A673 (cell line): Measurements from ENCODE around the gene EPB41L4B.

ENCODE experiments used
- EZH2 ChIP-seq: fragments of 200-600 bp; sonication (generic); IDR thresholded peaks from 2 replicates; pipeline ENCODE4 v1.6.1; 2017; ENCODE audit warnings: borderline replicate concordance, low read depth, mild to moderate bottlenecking, mixed read lengths, antibody characterized with exemption, low read length; ENCODE audit not compliant: poor library complexity, severe bottlenecking
- TF ChIP-seq, protein P1 (sequence below): fragments of 300-800, 200-600 bp; sonication (generic); conservative IDR thresholded peaks from 2 replicates; pipeline ENCODE4 v1.5.1; 2017; ENCODE audit warnings: low read depth, mild to moderate bottlenecking, antibody characterized with exemption, low read length, moderate library complexity, mixed read lengths

DNA sequence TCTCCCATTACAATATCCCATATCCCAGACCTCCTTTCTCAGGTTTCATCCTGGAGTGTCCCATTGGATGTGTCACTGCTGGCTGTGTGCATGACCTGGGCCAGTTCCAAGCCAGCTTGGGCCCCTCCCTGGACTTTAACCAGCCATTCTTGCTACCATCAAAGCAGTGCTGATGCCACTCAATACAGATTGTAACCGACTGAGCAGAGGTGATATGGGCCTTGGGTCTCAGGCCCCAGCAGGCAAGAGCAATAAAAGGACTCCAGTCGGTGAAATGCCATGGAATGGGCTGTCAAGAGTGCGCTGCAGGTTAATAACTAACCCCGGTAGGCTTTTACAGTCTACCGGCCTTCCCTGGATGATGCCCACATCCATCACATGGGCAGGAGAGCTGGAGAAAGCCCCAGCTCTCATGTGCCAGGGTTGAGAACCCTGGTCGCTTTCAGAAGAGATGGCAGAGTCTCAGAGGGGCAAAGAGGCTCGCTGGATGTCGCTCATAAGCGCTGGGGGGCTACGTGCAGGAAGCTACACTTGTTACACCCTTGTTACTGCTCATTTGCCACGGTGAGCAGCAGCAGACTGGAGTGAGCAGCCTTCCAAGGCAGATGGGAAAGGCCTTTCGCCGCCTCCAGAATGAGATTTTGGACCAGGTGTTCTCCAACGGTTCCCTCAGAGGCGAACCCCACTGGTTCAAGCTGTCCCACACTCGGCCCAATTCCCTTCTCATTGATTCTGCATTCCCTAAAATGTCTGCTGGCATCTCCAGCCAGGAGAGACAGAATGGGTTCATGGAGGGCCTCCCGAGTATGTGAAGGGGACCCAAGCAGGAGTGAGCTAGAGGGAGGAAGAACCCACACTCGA lies 13.2 kb downstream of the EPB41L4B start:
- TF ChIP-seq, protein P1, sequence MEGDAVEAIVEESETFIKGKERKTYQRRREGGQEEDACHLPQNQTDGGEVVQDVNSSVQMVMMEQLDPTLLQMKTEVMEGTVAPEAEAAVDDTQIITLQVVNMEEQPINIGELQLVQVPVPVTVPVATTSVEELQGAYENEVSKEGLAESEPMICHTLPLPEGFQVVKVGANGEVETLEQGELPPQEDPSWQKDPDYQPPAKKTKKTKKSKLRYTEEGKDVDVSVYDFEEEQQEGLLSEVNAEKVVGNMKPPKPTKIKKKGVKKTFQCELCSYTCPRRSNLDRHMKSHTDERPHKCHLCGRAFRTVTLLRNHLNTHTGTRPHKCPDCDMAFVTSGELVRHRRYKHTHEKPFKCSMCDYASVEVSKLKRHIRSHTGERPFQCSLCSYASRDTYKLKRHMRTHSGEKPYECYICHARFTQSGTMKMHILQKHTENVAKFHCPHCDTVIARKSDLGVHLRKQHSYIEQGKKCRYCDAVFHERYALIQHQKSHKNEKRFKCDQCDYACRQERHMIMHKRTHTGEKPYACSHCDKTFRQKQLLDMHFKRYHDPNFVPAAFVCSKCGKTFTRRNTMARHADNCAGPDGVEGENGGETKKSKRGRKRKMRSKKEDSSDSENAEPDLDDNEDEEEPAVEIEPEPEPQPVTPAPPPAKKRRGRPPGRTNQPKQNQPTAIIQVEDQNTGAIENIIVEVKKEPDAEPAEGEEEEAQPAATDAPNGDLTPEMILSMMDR: no peak
- TF ChIP-seq EZH2: no peak
